Measurements from ENCODE around the gene HSD17B13.

HSD17B13 gene

GRCh38 chr4:87260477-87260876 is 62.2 kb downstream of the HSD17B13 start:
- DNase-seq, result no peak

- DNase-seq, result no peak
Measured at GRCh38 chr4:87258677-87259076, 64.0 kb downstream of the HSD17B13 start.

DNA sequence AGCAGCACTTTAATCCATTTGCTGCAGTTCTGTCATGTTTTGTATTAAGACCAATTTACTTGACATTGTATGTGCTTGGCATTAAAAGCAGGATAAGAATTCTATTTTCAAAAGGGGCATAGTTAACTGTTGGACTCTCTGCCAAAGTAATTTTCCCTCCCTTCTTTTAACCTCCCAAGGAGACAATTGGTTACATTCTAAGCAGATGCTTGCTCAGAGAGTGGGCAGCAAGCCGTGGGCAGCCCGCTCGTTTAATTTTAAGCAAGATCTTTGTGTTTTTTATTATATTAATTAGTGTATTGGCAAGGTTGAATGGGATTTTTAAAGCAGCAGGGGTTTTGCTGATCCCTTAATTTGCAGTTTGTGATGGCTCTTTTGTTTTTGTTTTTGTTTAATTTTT is 65.2 kb downstream of the HSD17B13 start:
- no peak for DNase-seq

- DNase-seq, result no peak
Measured at GRCh38 chr4:87255755-87256154, 66.9 kb downstream of the HSD17B13 start.

Measured in hematopoietic multipotent progenitor cell treated with erythropoietin and hydrocortisone succinate and interleukin-3 and kit ligand, for 8 days (in vitro differentiated cells).